Measurements from ENCODE around the gene LRRC53. TPM values are rescaled to one million over a fixed set of nuclear protein-coding genes. Genes with fewer than 3 reads are reported as not detected.

Gene LRRC53
- total and polyA plus RNA-seq, 2 experiments from 2014 or later: not detected

DNA sequence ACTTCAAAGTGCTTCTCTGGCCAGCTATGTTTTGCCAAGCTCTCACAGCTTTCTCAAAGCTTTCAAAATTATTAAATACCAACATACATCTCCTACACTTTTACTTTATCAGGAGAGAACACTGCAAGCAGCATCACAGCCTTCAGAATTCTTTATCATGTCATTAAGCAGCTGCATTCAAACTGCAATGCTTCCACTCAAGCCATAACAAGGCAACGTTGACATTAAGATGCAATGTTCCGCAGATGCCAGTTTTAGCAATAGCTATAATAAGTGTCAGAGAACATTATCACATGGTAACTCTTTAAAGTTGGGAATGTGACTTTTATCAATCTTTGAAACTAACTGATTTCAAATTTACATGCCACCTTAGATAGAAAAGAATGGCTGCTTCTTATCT lies 91.9 kb downstream of the LRRC53 start (continued):
- no peak for TF ChIP-seq CTCF (conservative IDR thresholded peaks at IDR 0.05; ENCODE audit: low read depth in 2 of 2)
- TF ChIP-seq, protein P1, sequence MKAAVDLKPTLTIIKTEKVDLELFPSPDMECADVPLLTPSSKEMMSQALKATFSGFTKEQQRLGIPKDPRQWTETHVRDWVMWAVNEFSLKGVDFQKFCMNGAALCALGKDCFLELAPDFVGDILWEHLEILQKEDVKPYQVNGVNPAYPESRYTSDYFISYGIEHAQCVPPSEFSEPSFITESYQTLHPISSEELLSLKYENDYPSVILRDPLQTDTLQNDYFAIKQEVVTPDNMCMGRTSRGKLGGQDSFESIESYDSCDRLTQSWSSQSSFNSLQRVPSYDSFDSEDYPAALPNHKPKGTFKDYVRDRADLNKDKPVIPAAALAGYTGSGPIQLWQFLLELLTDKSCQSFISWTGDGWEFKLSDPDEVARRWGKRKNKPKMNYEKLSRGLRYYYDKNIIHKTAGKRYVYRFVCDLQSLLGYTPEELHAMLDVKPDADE (IDR thresholded peaks at IDR 0.05): no peak
- no peak for TF ChIP-seq ZNF331 (CRISPR knock-in tag; IDR thresholded peaks at IDR 0.05; ENCODE audit: low read depth)
- TF ChIP-seq EZH2 (IDR thresholded peaks at IDR 0.05; ENCODE audit: low read depth, unreplicated experiment): no peak
- no peak for TF ChIP-seq CREB1 (CRISPR knock-in tag; IDR thresholded peaks at IDR 0.05; ENCODE audit: low read depth)
- no peak for TF ChIP-seq JUNB (IDR thresholded peaks at IDR 0.05; ENCODE audit: unreplicated experiment)
- TF ChIP-seq STAT1 (IDR thresholded peaks at IDR 0.05; ENCODE audit: unreplicated experiment): no peak
- no peak for TF ChIP-seq POLR2AphosphoS5 (IDR thresholded peaks at IDR 0.05; ENCODE audit: low read depth)

Other genes starting within 250 kb of the LRRC53 start
- not detected in 2 replicates for gene ERICH3, start 161.2 kb upstream of the LRRC53 start, total RNA-seq (2014; rRNA removed; shearing (Covaris generic))
- gene ERICH3, start 161.2 kb upstream of the LRRC53 start, polyA plus RNA-seq (2016; fragmentation: Nextera tagmentation; extraction: Ambion mirVana): not detected in 2 replicates
- 45.7 and 57.2 TPM in 2 replicates for gene CRYZ, start 220.4 kb upstream of the LRRC53 start, total RNA-seq (2014; rRNA removed; shearing (Covaris generic))
- 52.9 and 57.8 TPM in 2 replicates for gene CRYZ, start 220.4 kb upstream of the LRRC53 start, polyA plus RNA-seq (2016; fragmentation: Nextera tagmentation; extraction: Ambion mirVana)
- 28.3 and 29.6 TPM in 2 replicates for gene TYW3, start 220.5 kb upstream of the LRRC53 start, total RNA-seq (2014; rRNA removed; shearing (Covaris generic))
- 66.8 and 69.7 TPM in 2 replicates for gene TYW3, start 220.5 kb upstream of the LRRC53 start, polyA plus RNA-seq (2016; fragmentation: Nextera tagmentation; extraction: Ambion mirVana)